GM19395 (cell line): ENCODE data around the gene SGSM2.

Experiments
- ATAC-seq: cut with Tn5 transposase; IDR thresholded peaks from one replicate; pipeline ENCODE4 v1.9.1; 2021; ENCODE audit warnings: mild to moderate bottlenecking, moderate library complexity; ENCODE audit not compliant: unreplicated experiment

Gene SGSM2

DNA sequence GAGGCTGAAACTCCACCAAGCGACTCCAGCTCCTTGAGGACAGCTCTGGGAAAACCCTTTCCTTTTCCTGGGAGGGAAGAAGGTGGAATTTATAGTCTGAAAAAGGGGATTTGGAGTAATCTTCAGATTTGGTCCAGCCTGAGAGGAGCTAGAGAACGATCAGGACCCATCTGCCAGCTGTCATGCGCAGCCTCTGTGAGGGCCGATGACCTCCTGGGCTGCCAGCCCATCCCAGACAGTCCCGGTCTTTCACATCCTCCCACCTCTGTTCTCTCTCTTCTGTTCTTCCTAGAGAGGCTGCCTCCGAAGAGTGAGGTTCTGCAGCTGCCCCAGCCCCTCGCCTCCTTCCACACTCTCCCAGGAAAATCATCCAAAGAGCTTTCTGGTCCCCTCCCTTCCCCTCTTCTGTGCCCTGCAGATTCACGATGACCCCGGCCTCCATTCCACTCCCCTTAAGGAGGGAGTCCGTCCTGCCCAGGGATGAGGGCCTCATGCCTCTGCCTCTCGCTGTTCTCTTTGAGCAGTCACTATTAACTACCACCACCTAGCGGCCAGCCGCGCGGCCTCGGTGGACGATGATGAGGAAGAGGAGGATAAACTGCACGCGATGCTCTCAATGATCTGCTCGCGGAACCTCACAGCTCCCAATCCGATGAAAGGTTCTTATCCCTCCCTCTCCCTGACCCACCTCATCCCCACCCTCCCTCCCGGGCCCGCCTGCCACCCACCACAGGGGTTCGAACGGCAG is 29.6 kb downstream of the SGSM2 start:
- ATAC-seq, result no peak

DNA sequence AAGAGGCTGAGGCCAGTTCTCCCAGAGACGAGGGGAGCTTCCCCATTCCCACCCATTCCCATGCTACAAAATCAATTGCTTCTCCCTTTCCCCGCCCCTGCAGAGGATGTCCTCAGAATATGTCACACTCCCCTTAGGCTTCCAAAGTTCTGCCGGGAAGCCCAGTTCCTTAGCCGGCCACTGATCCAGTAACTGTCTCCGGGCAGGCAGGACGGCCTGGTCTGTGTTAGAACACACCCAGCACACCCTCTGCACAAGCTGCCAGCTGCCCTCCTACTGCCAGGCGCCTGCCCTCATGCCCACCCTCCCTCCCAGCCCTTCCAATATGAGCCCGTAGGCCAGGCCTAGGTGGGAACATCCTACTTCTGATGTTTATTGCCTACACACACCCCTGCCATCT is 31.1 kb downstream of the SGSM2 start:
- no peak for ATAC-seq

DNA sequence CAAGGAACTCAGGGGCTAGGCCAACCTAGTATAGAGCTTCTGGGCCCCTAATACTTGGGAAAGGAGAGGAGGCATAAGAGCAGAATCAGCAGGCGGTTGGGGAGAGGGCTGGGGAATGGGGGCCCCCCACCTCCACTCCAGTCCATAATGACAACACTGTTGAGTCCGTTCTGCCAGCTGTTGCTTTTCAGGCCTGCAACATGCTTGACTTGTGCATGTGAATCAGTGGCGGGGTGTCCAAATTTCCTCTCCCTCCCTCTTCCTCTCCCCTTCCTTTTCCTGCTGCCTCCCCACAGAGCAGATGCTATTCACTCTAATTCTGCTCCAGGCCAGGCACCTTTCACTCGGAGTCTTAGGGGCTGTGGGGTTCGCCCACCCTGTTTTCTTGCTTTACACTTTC is 31.7 kb downstream of the SGSM2 start:
- no peak for ATAC-seq

DNA sequence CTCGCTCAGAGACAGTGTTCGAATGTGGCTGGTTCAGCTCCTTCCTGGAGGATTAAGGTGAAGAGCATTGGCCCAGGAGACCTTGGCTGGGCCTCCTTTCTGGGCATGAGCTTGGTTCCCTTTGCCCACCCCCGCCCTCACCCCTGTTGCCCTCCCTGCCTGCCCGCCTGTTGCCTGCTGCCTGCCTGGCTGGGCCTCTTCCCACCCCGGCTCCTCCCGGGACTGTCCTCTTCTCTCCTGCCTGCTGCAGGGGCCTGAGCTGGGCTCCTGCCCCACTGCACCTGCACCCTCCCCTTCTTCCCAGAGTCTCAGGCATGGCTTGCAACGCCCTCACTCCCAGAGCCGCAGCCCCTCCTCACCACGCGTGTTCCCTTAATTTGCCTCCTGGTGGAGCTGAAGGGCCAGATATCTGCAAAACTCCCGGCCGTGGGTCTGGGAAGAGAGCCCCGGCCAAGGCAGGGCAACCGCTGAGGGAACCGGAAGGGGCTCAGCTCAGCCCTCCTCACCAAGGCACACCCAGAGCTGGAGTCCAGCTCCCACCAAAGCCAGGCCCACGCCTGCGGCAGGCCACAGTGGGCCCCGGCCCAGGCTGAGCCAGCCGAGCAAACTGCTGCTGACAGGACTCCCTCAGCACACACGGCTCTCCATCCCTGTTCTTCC is 32.4 kb downstream of the SGSM2 start:
- ATAC-seq, result no peak

DNA sequence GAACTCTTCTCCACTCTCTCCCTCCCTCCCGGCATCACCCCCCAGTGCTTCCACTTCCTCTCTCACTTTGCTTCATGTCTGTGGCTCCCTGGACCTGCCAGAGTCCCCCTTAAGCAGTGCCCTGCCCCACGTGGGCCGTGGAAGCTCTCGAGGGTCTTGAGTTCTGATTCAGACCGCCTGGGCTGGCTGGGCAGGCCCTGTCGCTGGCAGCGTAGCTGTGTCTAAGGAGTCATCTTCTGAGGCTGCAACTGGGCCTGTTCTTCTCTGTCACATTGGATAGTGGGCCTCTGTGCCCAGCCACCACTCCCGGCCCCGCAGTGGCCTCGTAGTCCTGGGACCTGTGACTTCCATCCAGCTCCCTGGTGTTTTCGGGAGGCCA is 32.9 kb downstream of the SGSM2 start:
- no peak for ATAC-seq

DNA sequence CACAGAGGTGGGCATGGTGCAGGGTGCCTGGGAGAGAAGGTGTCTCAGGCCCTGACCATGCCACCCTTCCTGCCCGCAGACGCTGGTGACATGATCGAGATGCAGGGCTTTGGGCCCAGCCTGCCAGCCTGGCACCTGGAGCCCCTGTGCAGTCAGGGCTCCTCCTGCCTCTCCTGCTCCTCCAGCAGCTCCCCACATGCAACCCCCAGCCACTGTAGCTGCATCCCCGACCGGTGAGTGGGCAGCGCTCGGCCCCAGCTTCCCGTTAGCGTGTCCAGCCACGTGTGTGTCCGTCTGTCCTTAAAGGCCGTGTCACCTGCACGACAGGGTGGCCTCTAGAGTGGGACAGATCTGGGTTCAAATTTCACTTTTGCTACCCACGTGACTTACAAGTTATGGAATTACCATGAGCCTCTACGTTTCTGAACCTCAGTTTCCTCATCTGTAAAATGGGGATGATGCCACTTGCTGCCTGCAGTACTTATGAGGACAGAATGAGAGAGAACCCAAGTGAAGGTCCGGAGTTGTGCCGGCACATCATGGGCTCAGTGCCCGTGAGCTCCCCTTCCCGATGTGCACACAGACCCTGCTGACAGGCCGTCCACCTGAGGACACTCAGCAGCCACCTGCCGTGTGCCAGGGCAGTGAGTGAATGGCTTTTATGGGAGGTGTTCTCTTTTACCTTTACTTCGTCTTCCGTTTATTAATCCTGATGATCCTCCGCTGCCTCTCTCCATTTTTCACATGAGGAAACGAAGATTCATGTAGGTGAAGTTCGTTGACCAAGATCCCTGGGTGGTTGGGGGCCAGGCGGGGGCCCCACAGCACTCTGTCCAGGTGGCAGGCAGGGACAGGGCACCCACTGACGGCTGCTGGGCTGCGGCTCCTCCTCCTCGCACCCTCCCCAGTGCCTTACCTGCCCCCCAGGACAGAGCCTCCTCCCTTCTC is 34.2 kb downstream of the SGSM2 start:
- ATAC-seq, result no peak

DNA sequence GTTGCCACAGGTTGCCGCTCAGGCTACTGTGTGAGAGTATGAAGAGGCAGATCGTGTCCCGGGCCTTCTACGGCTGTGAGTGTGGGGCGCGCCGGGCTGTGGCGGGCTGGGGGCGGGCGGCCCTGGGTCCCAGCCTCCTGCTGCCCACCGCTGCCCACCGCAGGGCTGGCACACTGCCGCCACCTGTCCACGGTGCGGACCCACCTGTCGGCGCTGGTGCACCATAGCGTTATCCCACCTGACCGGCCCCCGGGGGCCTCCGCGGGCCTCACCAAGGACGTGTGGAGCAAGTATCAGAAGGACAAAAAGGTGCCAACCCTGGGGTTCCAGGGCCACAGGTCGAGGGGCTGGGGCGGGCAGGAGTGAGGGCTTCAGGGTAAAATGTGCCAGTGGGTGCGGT is 34.9 kb downstream of the SGSM2 start:
- no peak for ATAC-seq

DNA sequence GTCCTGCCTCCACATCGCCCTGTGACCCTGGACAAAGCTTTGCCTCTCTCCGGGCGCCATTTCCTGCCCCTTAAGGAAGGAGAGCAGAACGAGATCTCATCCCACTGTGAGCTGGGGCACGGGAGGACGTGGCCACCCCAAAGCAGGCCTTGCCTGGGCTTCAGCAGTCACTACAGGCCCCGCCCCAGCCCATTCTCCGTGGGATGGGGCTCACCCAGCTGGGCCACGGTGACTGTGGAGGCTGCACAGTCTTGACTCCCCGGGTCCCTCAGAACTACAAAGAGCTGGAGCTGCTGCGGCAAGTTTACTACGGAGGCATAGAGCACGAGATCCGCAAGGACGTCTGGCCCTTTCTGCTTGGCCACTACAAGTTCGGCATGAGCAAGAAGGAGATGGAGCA is 35.4 kb downstream of the SGSM2 start:
- ATAC-seq, result no peak

DNA sequence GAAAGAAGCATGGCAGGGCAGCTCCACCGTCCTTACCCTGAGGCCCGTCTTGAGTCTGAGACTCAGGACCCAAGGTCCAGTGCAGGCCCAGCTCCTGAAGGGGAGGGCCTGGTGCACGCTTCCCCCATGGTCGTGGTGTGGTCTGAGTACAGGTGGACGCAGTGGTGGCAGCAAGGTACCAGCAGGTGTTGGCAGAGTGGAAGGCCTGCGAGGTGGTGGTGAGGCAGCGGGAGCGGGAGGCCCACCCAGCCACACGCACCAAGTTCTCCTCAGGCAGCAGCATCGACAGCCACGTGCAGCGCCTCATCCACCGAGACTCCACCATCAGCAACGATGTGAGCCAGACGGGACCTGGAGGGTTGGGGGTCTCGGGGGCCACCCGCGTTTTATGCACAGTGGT is 35.9 kb downstream of the SGSM2 start:
- no peak for ATAC-seq

DNA sequence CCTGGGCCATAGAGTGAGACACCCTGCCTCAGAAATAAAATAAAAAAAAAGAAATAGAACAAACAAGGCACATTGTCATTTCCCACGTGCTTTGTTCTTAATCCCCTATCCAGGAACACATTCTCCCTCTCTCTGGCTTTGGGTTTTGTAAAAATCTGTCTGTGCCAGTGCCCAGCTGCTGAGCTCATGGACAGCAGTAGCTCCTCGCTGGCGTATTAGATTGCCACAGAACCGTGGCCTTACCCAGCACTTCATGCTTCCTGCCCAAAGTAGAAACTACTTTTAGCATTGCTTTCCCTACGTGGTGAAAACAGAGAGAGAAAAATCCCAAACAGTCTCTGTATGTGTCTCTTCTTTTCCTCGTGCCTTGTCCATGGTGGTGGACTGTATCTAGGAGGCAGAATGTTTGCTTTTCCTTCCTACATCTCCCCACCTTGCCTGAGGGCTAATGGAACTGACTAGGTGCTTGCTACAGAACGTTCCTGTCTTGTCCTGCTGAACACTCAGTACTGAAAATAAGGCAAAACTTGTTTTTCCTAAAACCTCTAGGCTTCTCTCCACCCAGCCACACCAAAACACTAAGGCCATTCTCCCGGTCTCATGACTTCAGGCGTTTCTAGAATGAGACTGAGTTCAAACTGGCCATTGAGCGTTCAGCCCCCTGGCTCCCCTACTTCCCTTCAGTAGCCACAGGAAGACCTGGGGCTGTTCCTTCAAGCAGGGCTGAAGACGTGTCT is 37.4 kb downstream of the SGSM2 start:
- no peak for ATAC-seq

DNA sequence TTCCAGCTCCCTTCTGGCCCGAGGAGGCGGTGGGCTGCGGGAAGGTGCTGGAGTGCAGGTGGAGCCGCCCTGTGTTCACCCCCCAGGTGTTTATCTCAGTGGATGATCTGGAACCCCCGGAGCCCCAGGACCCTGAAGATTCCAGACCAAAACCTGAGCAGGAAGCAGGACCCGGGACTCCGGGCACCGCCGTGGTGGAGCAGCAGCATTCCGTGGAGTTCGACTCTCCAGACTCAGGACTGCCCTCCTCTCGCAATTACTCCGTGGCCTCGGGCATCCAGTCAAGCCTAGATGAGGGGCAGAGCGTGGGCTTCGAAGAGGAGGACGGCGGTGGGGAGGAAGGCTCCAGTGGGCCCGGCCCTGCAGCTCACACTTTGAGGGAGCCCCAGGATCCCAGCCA is 38.1 kb downstream of the SGSM2 start:
- no peak for ATAC-seq

DNA sequence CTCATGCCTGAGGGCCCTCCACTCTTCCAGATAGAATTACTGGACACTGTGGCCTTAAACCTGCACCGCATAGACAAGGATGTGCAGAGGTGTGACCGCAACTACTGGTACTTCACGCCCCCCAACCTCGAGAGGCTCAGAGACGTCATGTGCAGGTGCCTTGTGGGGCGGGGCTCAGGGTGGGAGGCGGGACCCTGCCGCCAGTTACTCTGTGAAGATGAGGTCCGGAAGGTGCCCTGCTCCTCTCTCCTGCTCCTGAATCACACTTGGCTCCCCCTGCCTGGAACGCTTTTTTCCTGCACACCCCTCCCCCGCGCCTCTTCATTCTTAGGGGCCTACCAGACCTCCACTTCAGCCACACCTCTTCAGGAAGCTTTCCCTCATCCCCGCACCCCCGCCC is 38.8 kb downstream of the SGSM2 start:
- ATAC-seq, result no peak

DNA sequence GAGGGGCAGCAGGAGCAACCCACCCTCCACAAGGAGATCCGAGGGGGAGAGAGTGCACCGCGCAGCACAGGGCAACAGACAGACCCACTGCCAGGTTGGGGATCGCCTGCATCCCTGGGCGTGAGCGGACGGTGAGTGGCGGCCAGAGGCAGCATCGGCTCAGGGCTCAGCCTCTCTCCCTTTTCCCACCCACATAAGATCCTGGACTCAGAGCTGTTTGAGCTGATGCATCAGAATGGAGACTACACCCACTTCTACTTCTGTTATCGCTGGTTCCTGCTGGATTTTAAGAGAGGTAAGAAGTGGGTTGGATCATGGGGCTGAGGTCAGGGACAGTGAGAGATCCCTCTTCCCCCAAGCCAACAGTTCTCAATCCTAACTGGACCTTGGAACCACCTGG is 40.4 kb downstream of the SGSM2 start:
- no peak for ATAC-seq

DNA sequence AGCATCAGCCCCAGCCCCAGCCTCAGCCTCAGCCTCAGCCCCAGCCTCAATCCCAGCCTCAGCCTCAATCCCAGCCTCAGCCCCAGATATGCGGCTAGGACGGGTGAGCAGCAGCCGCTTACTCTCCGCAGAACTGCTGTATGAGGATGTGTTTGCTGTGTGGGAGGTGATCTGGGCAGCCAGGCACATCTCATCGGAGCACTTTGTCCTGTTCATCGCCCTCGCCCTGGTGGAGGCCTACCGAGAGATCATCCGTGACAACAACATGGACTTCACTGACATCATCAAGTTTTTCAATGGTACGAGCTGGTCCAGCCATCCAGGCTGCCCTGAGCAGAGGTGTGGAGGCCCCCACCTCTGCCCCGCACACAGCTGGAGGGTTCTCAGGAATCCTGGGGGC is 41.6 kb downstream of the SGSM2 start:
- ATAC-seq, result no peak

DNA sequence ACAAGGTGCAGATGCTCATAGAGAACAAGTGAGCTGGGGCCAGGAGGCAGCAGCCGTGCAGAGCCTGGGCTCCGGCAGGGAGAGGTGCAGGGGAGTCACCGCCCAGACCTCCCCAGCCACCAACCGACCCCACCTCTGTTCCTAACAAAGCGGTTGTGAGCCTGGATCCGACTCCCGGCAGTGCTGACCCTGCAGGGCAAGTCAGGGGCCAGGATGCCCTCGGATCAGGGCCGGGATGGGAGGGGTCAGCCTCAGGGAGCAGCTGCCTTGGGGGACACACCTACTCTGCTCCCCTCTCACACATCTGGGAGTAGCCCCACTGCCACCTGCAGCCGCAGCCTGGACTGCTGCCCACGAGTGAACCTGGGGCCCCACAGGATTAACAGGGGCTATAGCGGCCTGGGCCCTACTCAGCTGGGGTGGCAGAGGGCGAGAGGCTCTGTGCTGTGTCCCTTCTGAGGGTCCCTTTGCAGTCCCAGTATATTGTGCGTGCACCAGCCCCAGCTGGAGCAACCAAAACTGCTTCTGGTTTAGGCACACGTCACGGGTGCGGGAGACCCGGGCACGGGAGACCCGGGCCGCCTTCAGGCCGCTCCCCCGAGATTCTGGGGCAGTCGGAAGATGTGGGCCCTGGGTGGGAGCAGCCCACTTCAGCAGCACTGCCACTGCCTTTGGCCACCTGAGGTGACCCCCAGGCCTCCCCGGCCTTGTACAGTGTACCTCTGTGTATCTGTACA is 42.4 kb downstream of the SGSM2 start:
- no peak for ATAC-seq

DNA sequence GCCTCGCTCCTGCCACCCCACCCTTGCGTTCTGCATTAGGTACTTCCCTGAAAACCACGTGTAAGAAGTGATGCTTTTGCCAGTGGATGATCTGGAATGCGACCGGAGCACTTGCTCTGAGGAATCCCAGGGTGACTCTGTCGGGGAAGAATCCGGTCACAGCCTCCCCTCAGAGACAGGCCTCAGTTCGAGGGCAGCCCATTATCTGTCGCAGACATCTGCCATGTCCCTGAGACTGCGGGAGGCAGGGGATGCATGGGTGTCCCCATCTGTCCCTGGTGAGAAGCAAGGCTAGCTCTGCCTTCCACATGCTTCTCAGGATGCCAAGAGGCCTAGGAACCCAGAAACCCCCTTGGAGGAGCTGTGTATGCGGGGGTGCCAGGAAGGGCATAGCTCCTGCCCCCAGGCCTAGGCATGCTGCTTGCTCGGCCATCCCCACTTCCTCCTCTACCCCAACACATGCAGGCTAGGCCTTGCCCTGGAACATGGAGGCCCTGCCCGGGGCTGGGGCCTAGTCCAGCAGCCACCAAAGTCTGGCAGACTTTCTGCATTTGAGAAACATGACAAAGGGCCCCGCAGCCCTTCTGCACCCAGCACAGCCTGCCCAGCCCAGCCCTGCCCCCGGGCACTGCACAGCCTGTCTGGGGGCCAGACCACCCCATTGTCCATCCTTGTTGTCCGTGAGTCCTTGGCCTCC is 43.1 kb downstream of the SGSM2 start:
- ATAC-seq, result no peak

DNA sequence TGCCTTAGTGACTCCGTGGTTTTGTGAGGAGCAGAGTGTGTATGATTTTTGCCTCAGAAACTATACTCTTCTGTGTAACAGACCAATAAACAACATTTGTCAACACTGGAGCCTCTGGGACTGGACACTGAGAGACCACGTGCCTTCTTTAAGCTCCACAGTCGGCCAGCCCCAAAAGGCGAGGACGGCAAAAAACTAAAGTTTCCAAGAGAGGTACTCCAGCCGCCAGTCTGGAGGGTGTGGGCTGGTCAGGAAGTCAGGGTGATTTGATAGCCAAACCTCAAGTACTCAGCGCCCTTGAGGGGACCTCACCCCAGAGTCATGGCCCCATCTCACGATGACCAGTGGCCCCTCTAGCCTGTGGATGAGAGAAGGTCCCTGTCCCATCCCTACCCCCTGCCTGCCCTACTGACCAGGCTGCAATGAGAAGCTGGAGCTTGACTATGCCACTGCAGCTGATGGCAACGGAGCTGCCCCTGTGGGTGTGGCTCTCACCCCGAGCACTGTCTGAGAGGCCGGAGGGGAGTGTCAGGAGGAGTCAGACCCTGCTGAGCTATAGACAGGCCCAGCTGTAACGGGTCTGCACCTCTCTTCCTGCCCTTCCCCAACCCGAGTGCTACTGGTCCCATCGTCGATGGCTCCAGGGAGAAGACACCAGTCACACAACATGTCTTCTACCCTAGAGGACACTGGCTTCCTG is 43.8 kb downstream of the SGSM2 start:
- ATAC-seq, result no peak

DNA sequence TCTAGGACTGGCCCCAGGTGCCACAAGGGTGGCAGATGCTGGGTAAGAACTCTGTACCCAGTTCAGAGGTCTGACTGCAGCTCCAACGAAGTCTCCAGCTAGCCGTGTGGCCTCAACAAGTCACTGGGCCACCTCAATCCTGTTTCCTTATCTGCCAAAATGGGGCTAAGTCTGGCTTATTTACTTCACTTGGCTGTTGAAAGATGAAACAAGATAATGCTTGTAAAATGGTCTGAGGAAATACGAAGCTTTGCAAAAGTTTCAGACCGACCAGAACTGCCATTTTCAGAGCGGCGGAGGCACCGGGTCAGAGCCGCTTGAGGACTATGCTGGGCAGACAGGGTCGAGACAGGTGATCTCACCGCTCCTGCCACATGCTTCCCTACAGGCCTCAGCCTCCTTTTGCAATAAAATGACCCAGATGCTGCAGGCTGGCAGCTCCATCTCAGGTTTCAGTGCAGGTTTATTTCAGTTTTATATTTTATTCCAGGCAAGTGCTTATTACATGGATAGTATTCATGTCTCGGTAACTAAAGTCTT is 46.4 kb downstream of the SGSM2 start:
- no peak for ATAC-seq
